GM12878 (cell line): ENCODE measurements around the gene AIG1. TPM values are rescaled to one million over a fixed set of nuclear protein-coding genes. Genes with fewer than 3 reads are reported as not detected.

Experiments
- ATAC-seq: fragments of 200-7000 bp; cut with Tn5 transposase; 3 replicates; pipeline ENCODE4 v1.9.1; 2020; ENCODE audit warnings: mild to moderate bottlenecking, moderate library complexity
- BruUV-seq: library from RNA; stranded (reverse); fragments of 400-500 nt; replicated peaks from 2 replicates; lab custom pipeline; 2021; lab: Mats Ljungman, UMichigan
- CTCF ChIA-PET: fragments of 300-600 bp; sonication (Branson Sonifier 250); formaldehyde crosslinking; extraction: SDS; loops from one replicate; lab custom pipeline; 2021; ENCODE audit warnings: inconsistent platforms; lab: Yijun Ruan, JAX
- POLR2A ChIA-PET: fragments of 350-600 bp; formaldehyde crosslinking; extraction: SDS; loops from one replicate; lab custom pipeline; 2021; ENCODE audit warnings: inconsistent platforms; lab: Charles Lee
- RAD21 ChIA-PET: fragments of 300-600 bp; sonication (Branson Sonifier 250); formaldehyde crosslinking; loops from one replicate; lab custom pipeline; 2023; ENCODE audit warnings: antibody characterized with exemption; ENCODE audit not compliant: unreplicated experiment; lab: Charles Lee
- SMC1A ChIA-PET: fragments of 300-600 bp; sonication (Branson Sonifier 250); formaldehyde crosslinking; loops from one replicate; lab custom pipeline; 2023; ENCODE audit not compliant: unreplicated experiment, uncharacterized antibody; lab: Charles Lee
- DNase-seq: peaks from one replicate; pipeline ENCODE4 v3.0.0-alpha.2; 2011; ENCODE audit warnings: low read depth, low spot score
- FAIRE-seq: peaks from 3 replicates; lab custom pipeline; 2011; peaks lifted over from hg19 to GRCh38; lab: Jason Lieb, UNC
- H2AFZ ChIP-seq: 2 replicates; pipeline ENCODE4 v1.6.0; 2011; ENCODE audit warnings: low read depth, low read length, control low read depth; ENCODE audit not compliant: control insufficient read depth
- H3K27ac ChIP-seq: 2 replicates; pipeline ENCODE4 v1.5.1; 2011; ENCODE audit warnings: control low read depth; ENCODE audit not compliant: control insufficient read depth, insufficient read depth
- H3K27me3 ChIP-seq, 2 experiments: replicated peaks in 1 of 2; 2 replicates each; pipeline versions ENCODE4 v1.6.0 to v1.6.1; 2011; ENCODE audit warnings: low read length in 1 of 2; ENCODE audit not compliant: control insufficient read depth in 2 of 2, insufficient read depth in 2 of 2
- H3K36me3 ChIP-seq, 2 experiments: 2 replicates each; pipeline ENCODE4 v1.5.1; 2011; ENCODE audit warnings: low read length in 1 of 2; ENCODE audit not compliant: control insufficient read depth in 2 of 2, insufficient read depth in 2 of 2
- H3K4me1 ChIP-seq: 2 replicates; pipeline ENCODE4 v1.6.1; 2011; ENCODE audit warnings: mild to moderate bottlenecking, low read length, moderate library complexity, mixed read lengths; ENCODE audit not compliant: control insufficient read depth, insufficient read depth
- H3K4me2 ChIP-seq: 2 replicates; pipeline ENCODE4 v1.6.0; 2011; ENCODE audit warnings: control low read depth; ENCODE audit not compliant: control insufficient read depth, insufficient read depth
- H3K4me3 ChIP-seq: fragments of 200-600 bp; sonication (generic); 2 replicates; pipeline ENCODE4 v1.5.1; 2016
- H3K79me2 ChIP-seq: 2 replicates; pipeline ENCODE4 v1.6.0; 2011; ENCODE audit warnings: low read length; ENCODE audit not compliant: control insufficient read depth, insufficient read depth
- H3K9ac ChIP-seq: 2 replicates; pipeline ENCODE4 v1.8.0; 2011; ENCODE audit warnings: low read length, control low read depth, mixed read lengths; ENCODE audit not compliant: control insufficient read depth, insufficient read depth
- H3K9me3 ChIP-seq: replicated peaks from 3 replicates; pipeline ENCODE4 v1.5.1; 2011; ENCODE audit warnings: mild to moderate bottlenecking, low read length; ENCODE audit not compliant: control insufficient read depth, insufficient read depth
- H4K20me1 ChIP-seq: 2 replicates; pipeline ENCODE4 v1.6.0; 2011; ENCODE audit not compliant: control insufficient read depth, insufficient read depth
- BHLHE40 ChIP-seq, 2 experiments: fragments of 450-650 bp in 1 of 2; IDR thresholded peaks; 2 replicates each; pipeline ENCODE4 v1.6.1; 2011 to 2017; ENCODE audit warnings: low read depth in 2 of 2, borderline replicate concordance in 1 of 2, improper control_type of control experiment in 1 of 2, low read length in 1 of 2, mild to moderate bottlenecking in 1 of 2
- BMI1 ChIP-seq: fragments of 450-650 bp; IDR thresholded peaks from 2 replicates; pipeline ENCODE4 v1.6.1; 2016; ENCODE audit warnings: mild to moderate bottlenecking, moderate library complexity, borderline replicate concordance
- CTCF ChIP-seq, 3 experiments: IDR thresholded peaks in 2 of 3; conservative IDR thresholded peaks in 1 of 3; 2 replicates each; pipeline ENCODE4 v1.5.1; 2011; ENCODE audit warnings: low read depth in 3 of 3, low read length in 3 of 3, mild to moderate bottlenecking in 3 of 3, control low read depth in 2 of 3, moderate library complexity in 2 of 3, inconsistent platforms in 1 of 3, mixed read lengths in 1 of 3; ENCODE audit not compliant: control insufficient read depth in 2 of 3, insufficient read depth in 1 of 3; ENCODE audit errors: extremely low read depth in 1 of 3
- DPF2 ChIP-seq: fragments of 450-650 bp; IDR thresholded peaks from 2 replicates; pipeline ENCODE4 v1.6.1; 2017; ENCODE audit warnings: mild to moderate bottlenecking
- EED ChIP-seq: sonication (generic); IDR thresholded peaks from 2 replicates; pipeline ENCODE4 v1.6.1; 2016; ENCODE audit warnings: antibody characterized with exemption, low read depth
- FOS ChIP-seq: IDR thresholded peaks from 3 replicates; pipeline ENCODE4 v1.6.1; 2011; ENCODE audit warnings: borderline replicate concordance; ENCODE audit not compliant: insufficient read length; ENCODE audit errors: extremely low read depth
- IKZF2 ChIP-seq, 2 experiments: fragments of 450-650 bp; IDR thresholded peaks; 2 replicates each; pipeline ENCODE4 v1.6.1; 2017; ENCODE audit warnings: mild to moderate bottlenecking in 2 of 2, moderate library complexity in 2 of 2
- NFYA ChIP-seq: IDR thresholded peaks from 2 replicates; pipeline ENCODE4 v1.6.1; 2011; ENCODE audit warnings: low read depth, mild to moderate bottlenecking, low read length, improper control_type of control experiment, borderline replicate concordance
- NFYB ChIP-seq: IDR thresholded peaks from 2 replicates; pipeline ENCODE4 v1.6.1; 2011; ENCODE audit warnings: low read depth, mild to moderate bottlenecking, low read length, improper control_type of control experiment, moderate library complexity; ENCODE audit not compliant: insufficient read depth
- NR2C1 ChIP-seq: fragments of 450-650 bp; IDR thresholded peaks from 2 replicates; pipeline ENCODE4 v1.6.1; 2017; ENCODE audit warnings: antibody characterized with exemption, mild to moderate bottlenecking, moderate library complexity
- NR2C2 ChIP-seq: IDR thresholded peaks from 2 replicates; pipeline ENCODE4 v1.6.1; 2011; ENCODE audit warnings: borderline replicate concordance, low read depth; ENCODE audit not compliant: control insufficient read depth, insufficient read length
- RCOR1 ChIP-seq: conservative IDR thresholded peaks from 2 replicates; pipeline ENCODE4 v1.6.1; 2012; ENCODE audit warnings: low read depth, low read length, improper control_type of control experiment
- RFX5 ChIP-seq: IDR thresholded peaks from 2 replicates; pipeline ENCODE4 v1.6.1; 2011; ENCODE audit warnings: low read depth, low read length, improper control_type of control experiment
- SMAD5 ChIP-seq: IDR thresholded peaks from 2 replicates; pipeline ENCODE4 v1.6.1; 2016; ENCODE audit warnings: antibody characterized with exemption, low read depth
- SMC3 ChIP-seq: IDR thresholded peaks from 2 replicates; pipeline ENCODE4 v1.6.1; 2011; ENCODE audit warnings: low read length, improper control_type of control experiment, borderline replicate concordance
- WGBS: methylation state at CpG from one replicate; pipeline ENCODE4 v1.1.6; 2016; ENCODE audit warnings: low lambda C conversion rate; ENCODE audit not compliant: insufficient replicate concordance, insufficient coverage; ENCODE audit errors: missing lambda C conversion rate; 5-methylcytosine and 5-hydroxymethylcytosine counted together
- in situ Hi-C: fragments of 300-500 bp; cut with MboI; formaldehyde crosslinking; loops from 9 replicates; pipeline ENCODE4 v1.14.3; 2018; ENCODE audit warnings: mixed read lengths
- intact Hi-C: fragments of 100-400 bp; cut with micrococcal nuclease; formaldehyde crosslinking; loops from one replicate; pipeline ENCODE4 v1.14.2; 2022; ENCODE audit not compliant: unreplicated experiment
- polyA plus RNA-seq, 11 experiments: library from polyadenylated mRNA; depleted of rRNA in 4 of 11; unstranded in 6 of 11; stranded (reverse) in 5 of 11; fragments of >200 nt; fragmentation: Nextera tagmentation in 4 of 11; fragmentation: Illumina TruSeq in 1 of 11; extraction: Ambion mirVana in 4 of 11; extraction: Trizol in 1 of 11; gene quantifications; 1 replicate in 1 of 11; 2 replicates in 10 of 11; pipeline versions ENCODE4 v1.2.1 to v1.2.3, GENCODE V29; 2011 to 2016; ENCODE audit warnings: inconsistent platforms in 2 of 11, missing spikeins in 2 of 11, low read depth in 1 of 11
- total RNA-seq, 4 experiments: library from RNA; depleted of rRNA in 3 of 4; stranded (reverse); fragments of >200 nt in 3 of 4; fragmentation: Illumina TruSeq in 1 of 4; extraction: Trizol in 1 of 4; gene quantifications; 2 replicates each; pipeline versions ENCODE4 v1.2.1 to v1.2.3, GENCODE V29; 2013 to 2021
- TF ChIP-seq, protein P1 (sequence below): IDR thresholded peaks from 2 replicates; pipeline ENCODE4 v1.6.1; 2012; ENCODE audit warnings: low read depth, low read length, improper control_type of control experiment
- TF ChIP-seq, protein P2 (sequence below): fragments of 450-650 bp; IDR thresholded peaks from 2 replicates; pipeline ENCODE4 v1.6.1; 2018; ENCODE audit warnings: mild to moderate bottlenecking, low read depth, moderate library complexity; ENCODE audit not compliant: partially characterized antibody

Gene AIG1
- total and polyA plus RNA-seq, 10 of the 15 experiments (the other 5 are each of a cell fraction or from before 2014, with no cell fraction given) = 27.0 to 74.5 (median 36.4) TPM

DNA sequence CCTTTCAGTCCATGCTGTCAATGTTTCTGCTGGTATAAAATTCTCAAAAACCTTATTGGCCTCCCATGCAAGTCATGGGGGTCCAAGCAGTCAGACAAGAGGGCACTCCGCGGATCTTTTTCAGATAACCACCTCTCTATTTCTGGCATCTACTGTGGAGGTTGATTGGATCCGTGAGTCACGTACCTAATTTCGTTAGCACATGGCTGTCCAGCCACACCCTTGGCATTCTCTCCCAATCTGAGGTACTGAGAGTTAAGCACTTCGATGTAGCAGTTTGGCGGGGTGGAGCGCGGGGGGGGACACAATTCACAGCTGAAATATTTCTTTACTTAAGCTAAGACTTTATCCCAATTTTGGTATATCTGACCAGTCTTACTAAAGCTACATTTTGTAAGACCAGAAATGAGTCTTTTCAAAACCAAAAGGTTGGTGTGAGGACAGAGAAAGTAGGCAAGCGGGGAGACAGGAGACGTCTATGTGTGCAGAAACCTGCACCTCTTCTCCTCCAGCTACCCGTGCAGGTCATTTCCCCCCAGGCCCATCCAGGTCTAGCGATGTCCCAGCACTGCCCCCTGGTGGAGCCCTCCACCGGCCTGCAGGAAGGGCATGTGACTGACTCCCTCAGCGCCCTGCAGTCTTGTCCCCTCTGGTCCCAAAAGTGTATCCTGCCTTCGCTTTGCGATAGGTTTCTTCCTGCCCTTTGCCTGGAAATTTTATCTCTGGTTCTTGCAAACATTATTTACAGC, 276.7 kb downstream of the AIG1 start:
- H3K36me3 ChIP-seq = no peaks in the 10 kb centered on the region
- in situ Hi-C loops (no loop called here), intact Hi-C loops (loop anchor here (1.0 to 10.0 kb wide), 6 partner anchors 90 to 863 kb away; no protein-coding TSS in a partner anchor)
- no peak overlapping the region for H3K27ac ChIP-seq
- no peak overlapping the region for H2AFZ ChIP-seq
- RAD21 ChIA-PET = interaction anchor here (0.7 to 3.7 kb wide), 12 partner anchors 38 to 862 kb away, joined by 3 to 28 read pairs (median 4); no protein-coding TSS in a partner anchor
- CTCF ChIA-PET = interaction anchor here (0.7 to 5.8 kb wide), 36 partner anchors 8 to 865 kb away, joined by 3 to 62 read pairs (median 4); partner anchors contain the start of genes ADAT2 and PEX3
- no peaks in the 10 kb centered on the region for H3K4me1 ChIP-seq
- DNase-seq (no peak), ATAC-seq (peak; percentile 98), FAIRE-seq (no peak)
- H3K79me2 ChIP-seq = no peaks in the 10 kb centered on the region
- no peaks in the 10 kb centered on the region for H4K20me1 ChIP-seq
- H3K4me3 ChIP-seq = no peak overlapping the region
- POLR2A ChIA-PET = no interaction called here
- H3K9ac ChIP-seq = no peak overlapping the region
- no peak overlapping the region for H3K4me2 ChIP-seq
- 82% methylated on average over 17 of the region's 17 CpGs for WGBS
- H3K27me3 ChIP-seq = no peaks in the 10 kb centered on the region
- SMC1A ChIA-PET = interaction anchor here (0.5 to 4.0 kb wide), 16 partner anchors 11 to 865 kb away, joined by 3 to 27 read pairs (median 3); no protein-coding TSS in a partner anchor
- no TSS peak for BruUV-seq
- no peaks in the 10 kb centered on the region for H3K9me3 ChIP-seq
- TF ChIP-seq NFYB (no peak), SMAD5 (no peak), NR2C1 (no peak), IKZF2 (IDR thresholded peaks at IDR 0.05) (no peak), CTCF (IDR thresholded peaks at IDR 0.05 in 2 of 3, conservative IDR thresholded peaks at IDR 0.05 in 1 of 3; ENCODE audit: control insufficient read depth in 2 of 3, extremely low read depth in 1 of 3, insufficient read depth in 1 of 3, low read depth in 3 of 3, low read length in 3 of 3) (peak; percentile 60 to 83 (median 66)), FOS (no peak), RCOR1 (no peak), EED (no peak), SMC3 (peak; percentile 63), BMI1 (no peak), DPF2 (no peak), NFYA (no peak), NR2C2 (no peak), RFX5 (no peak), BHLHE40 (IDR thresholded peaks at IDR 0.05; ENCODE audit: borderline replicate concordance in 1 of 2, low read depth in 2 of 2, low read length in 1 of 2) (peak in 1 of 2 experiments; percentile 53; a peak in 1 of 4 replicates)
- TF ChIP-seq, protein P1, sequence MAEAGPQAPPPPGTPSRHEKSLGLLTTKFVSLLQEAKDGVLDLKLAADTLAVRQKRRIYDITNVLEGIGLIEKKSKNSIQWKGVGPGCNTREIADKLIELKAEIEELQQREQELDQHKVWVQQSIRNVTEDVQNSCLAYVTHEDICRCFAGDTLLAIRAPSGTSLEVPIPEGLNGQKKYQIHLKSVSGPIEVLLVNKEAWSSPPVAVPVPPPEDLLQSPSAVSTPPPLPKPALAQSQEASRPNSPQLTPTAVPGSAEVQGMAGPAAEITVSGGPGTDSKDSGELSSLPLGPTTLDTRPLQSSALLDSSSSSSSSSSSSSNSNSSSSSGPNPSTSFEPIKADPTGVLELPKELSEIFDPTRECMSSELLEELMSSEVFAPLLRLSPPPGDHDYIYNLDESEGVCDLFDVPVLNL = no peak
- TF ChIP-seq, protein P2, sequence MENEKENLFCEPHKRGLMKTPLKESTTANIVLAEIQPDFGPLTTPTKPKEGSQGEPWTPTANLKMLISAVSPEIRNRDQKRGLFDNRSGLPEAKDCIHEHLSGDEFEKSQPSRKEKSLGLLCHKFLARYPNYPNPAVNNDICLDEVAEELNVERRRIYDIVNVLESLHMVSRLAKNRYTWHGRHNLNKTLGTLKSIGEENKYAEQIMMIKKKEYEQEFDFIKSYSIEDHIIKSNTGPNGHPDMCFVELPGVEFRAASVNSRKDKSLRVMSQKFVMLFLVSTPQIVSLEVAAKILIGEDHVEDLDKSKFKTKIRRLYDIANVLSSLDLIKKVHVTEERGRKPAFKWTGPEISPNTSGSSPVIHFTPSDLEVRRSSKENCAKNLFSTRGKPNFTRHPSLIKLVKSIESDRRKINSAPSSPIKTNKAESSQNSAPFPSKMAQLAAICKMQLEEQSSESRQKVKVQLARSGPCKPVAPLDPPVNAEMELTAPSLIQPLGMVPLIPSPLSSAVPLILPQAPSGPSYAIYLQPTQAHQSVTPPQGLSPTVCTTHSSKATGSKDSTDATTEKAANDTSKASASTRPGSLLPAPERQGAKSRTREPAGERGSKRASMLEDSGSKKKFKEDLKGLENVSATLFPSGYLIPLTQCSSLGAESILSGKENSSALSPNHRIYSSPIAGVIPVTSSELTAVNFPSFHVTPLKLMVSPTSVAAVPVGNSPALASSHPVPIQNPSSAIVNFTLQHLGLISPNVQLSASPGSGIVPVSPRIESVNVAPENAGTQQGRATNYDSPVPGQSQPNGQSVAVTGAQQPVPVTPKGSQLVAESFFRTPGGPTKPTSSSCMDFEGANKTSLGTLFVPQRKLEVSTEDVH = no peak
